SH-SY5Y (cell line): ENCODE data around the gene NID2.

Experiments
- GATA2 ChIP-seq: IDR thresholded peaks from 2 replicates; pipeline ENCODE4 v1.6.1; 2011; ENCODE audit warnings: mild to moderate bottlenecking, low read depth, low read length
- GATA3 ChIP-seq: IDR thresholded peaks from 2 replicates; pipeline ENCODE4 v1.6.1; 2011; ENCODE audit warnings: low read depth, mild to moderate bottlenecking, low read length, moderate library complexity

Gene NID2

GRCh38 chr14:52094546-52095271 is 25.9 kb upstream of the NID2 start:
- TF ChIP-seq GATA3: no peak
- TF ChIP-seq GATA2: no peak

GRCh38 chr14:52091928-52092327 is 23.1 kb upstream of the NID2 start:
- TF ChIP-seq GATA2 (no peak), GATA3 (no peak)

- TF ChIP-seq GATA2 (no peak), GATA3 (no peak)
Observed at GRCh38 chr14:52090936-52091335, 22.1 kb upstream of the NID2 start.

- TF ChIP-seq GATA3 (no peak), GATA2 (no peak)
Observed at GRCh38 chr14:52089218-52089617, 20.4 kb upstream of the NID2 start.

GRCh38 chr14:52086711-52087110 is 17.9 kb upstream of the NID2 start:
- TF ChIP-seq GATA3 (no peak), GATA2 (no peak)

GRCh38 chr14:52082903-52083302 is 14.0 kb upstream of the NID2 start:
- TF ChIP-seq GATA2 (no peak), GATA3 (no peak)

- TF ChIP-seq GATA3 (no peak), GATA2 (no peak)
Observed at GRCh38 chr14:52081964-52082363, 13.1 kb upstream of the NID2 start.

- no peak for TF ChIP-seq GATA2
- no peak for TF ChIP-seq GATA3
Observed at GRCh38 chr14:52080808-52081755, 12.2 kb upstream of the NID2 start.

- TF ChIP-seq GATA2 (no peak), GATA3 (no peak)
Observed at GRCh38 chr14:52080158-52080800, 11.4 kb upstream of the NID2 start.

- TF ChIP-seq GATA2 (no peak), GATA3 (no peak)
Observed at GRCh38 chr14:52079239-52079959, 10.5 kb upstream of the NID2 start.

- no peak for TF ChIP-seq GATA3
- no peak for TF ChIP-seq GATA2
Observed at GRCh38 chr14:52078721-52079120, 9.9 kb upstream of the NID2 start.

GRCh38 chr14:52078095-52078531 is 9.3 kb upstream of the NID2 start:
- TF ChIP-seq GATA3: no peak
- TF ChIP-seq GATA2: no peak

- TF ChIP-seq GATA3: no peak
- TF ChIP-seq GATA2: no peak
Observed at GRCh38 chr14:52077256-52077979, 8.6 kb upstream of the NID2 start.

GRCh38 chr14:52076334-52076733 is 7.5 kb upstream of the NID2 start:
- no peak for TF ChIP-seq GATA2
- no peak for TF ChIP-seq GATA3
